ENCODE results near the gene LRRC58.

GRCh38 chr3:120369037-120369467 is 19.9 kb upstream of the LRRC58 start:
- no peak for TF ChIP-seq MAX (IDR thresholded peaks at IDR 0.05)
- TF ChIP-seq FOSL1 (IDR thresholded peaks at IDR 0.05; ENCODE audit: low read depth), result no peak
- TF ChIP-seq, protein P1, sequence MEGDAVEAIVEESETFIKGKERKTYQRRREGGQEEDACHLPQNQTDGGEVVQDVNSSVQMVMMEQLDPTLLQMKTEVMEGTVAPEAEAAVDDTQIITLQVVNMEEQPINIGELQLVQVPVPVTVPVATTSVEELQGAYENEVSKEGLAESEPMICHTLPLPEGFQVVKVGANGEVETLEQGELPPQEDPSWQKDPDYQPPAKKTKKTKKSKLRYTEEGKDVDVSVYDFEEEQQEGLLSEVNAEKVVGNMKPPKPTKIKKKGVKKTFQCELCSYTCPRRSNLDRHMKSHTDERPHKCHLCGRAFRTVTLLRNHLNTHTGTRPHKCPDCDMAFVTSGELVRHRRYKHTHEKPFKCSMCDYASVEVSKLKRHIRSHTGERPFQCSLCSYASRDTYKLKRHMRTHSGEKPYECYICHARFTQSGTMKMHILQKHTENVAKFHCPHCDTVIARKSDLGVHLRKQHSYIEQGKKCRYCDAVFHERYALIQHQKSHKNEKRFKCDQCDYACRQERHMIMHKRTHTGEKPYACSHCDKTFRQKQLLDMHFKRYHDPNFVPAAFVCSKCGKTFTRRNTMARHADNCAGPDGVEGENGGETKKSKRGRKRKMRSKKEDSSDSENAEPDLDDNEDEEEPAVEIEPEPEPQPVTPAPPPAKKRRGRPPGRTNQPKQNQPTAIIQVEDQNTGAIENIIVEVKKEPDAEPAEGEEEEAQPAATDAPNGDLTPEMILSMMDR (IDR thresholded peaks at IDR 0.05 in 2 of 3, conservative IDR thresholded peaks at IDR 0.05 in 1 of 3; ENCODE audit: borderline replicate concordance in 1 of 3, insufficient read depth in 1 of 3, low read depth in 2 of 3, low read length in 2 of 3), result no peak
- TF ChIP-seq, protein P2, sequence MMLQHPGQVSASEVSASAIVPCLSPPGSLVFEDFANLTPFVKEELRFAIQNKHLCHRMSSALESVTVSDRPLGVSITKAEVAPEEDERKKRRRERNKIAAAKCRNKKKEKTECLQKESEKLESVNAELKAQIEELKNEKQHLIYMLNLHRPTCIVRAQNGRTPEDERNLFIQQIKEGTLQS (IDR thresholded peaks at IDR 0.05), result no peak
- no peak for TF ChIP-seq POLR2AphosphoS5 (IDR thresholded peaks at IDR 0.05; ENCODE audit: low read depth, low read length)
- no peak for TF ChIP-seq EZH2phosphoT487 (IDR thresholded peaks at IDR 0.05; ENCODE audit: borderline replicate concordance)
- TF ChIP-seq EGR1 (IDR thresholded peaks at IDR 0.05; ENCODE audit: low read depth), result no peak

Measured in HCT116 (cell line).